Measurements from ENCODE around the gene USHBP1. TPM values are rescaled to one million over a fixed set of nuclear protein-coding genes. Genes with fewer than 3 reads are reported as not detected.
A peak's percentile ranks its signal among the peaks of the same experiment; 100 is the strongest.
"Not testable (repeated sequence)": the region's sequence is repeated elsewhere in the genome, so short reads cannot be mapped to it uniquely, and the experiment has no call there.

The USHBP1 gene
- total RNA-seq, 1 donor from 2014 or later, result 7.6 TPM

- ATAC-seq, result no peak
- intact Hi-C loops (cut with DNase I), result no loop called here
- no peak for DNase-seq (ENCODE audit: missing footprints)
Measured at GRCh38 chr19:17300992-17301619, 36.6 kb upstream of the USHBP1 start.

- no peak for DNase-seq (ENCODE audit: missing footprints)
- intact Hi-C loops (cut with DNase I), result no loop called here
- ATAC-seq, result no peak
Measured at GRCh38 chr19:17296976-17297375, 32.4 kb upstream of the USHBP1 start.

GRCh38 chr19:17296273-17296672, 31.7 kb upstream of the USHBP1 start:
- ATAC-seq (no peak), DNase-seq (ENCODE audit: missing footprints) (no peak)
- intact Hi-C loops (cut with DNase I), result no loop called here

- intact Hi-C loops (cut with DNase I), result not testable (repeated sequence)
Measured at GRCh38 chr19:17295551-17295950, 31.0 kb upstream of the USHBP1 start.

GRCh38 chr19:17294051-17294891, 29.7 kb upstream of the USHBP1 start:
- DNase-seq (ENCODE audit: missing footprints) (no peak), ATAC-seq (no peak)
- intact Hi-C loops (cut with DNase I), result loop anchor here (5.0 kb wide), 1 partner anchor 98 kb away; the partner anchor contains the start of gene CCDC194

More at GRCh38 chr19:17295551-17295950, 31.0 kb upstream of the USHBP1 start:
- not testable (repeated sequence) for ATAC-seq; DNase-seq (ENCODE audit: missing footprints)

GRCh38 chr19:17293605-17294004, 29.1 kb upstream of the USHBP1 start:
- no peak for ATAC-seq
- DNase-seq (ENCODE audit: missing footprints), result no peak
- intact Hi-C loops (cut with DNase I), result loop anchor here (5.0 kb wide), 1 partner anchor 99 kb away; the partner anchor contains the start of gene CCDC194

- ATAC-seq (peak; percentile 93), DNase-seq (ENCODE audit: missing footprints) (peak; percentile 90)
- intact Hi-C loops (cut with DNase I), result loop anchor here (5.0 kb wide), 1 partner anchor 100 kb away; the partner anchor contains the start of gene CCDC194
Measured at GRCh38 chr19:17292301-17293074, 27.9 kb upstream of the USHBP1 start.

- DNase-seq (ENCODE audit: missing footprints), result peak; percentile 91
- no peak for ATAC-seq
- intact Hi-C loops (cut with DNase I), result loop anchor here (10.0 kb wide), 1 partner anchor 515 kb away; no protein-coding TSS in a partner anchor
Measured at GRCh38 chr19:17289489-17289888, 24.9 kb upstream of the USHBP1 start.

- intact Hi-C loops (cut with DNase I), result loop anchor here (10.0 kb wide), 1 partner anchor 512 kb away; no protein-coding TSS in a partner anchor
- no peak for ATAC-seq
- DNase-seq (ENCODE audit: missing footprints), result no peak
Measured at GRCh38 chr19:17286752-17287151, 22.2 kb upstream of the USHBP1 start.

- ATAC-seq (no peak), DNase-seq (ENCODE audit: missing footprints) (no peak)
- intact Hi-C loops (cut with DNase I), result loop anchor here (10.0 kb wide), 1 partner anchor 511 kb away; no protein-coding TSS in a partner anchor
Measured at GRCh38 chr19:17286263-17286662, 21.7 kb upstream of the USHBP1 start.

- ATAC-seq, result no peak
- DNase-seq (ENCODE audit: missing footprints), result peak; percentile 46
- intact Hi-C loops (cut with DNase I), result loop anchor here (10.0 kb wide), 1 partner anchor 511 kb away; no protein-coding TSS in a partner anchor
Measured at GRCh38 chr19:17285415-17286135, 21.0 kb upstream of the USHBP1 start.

GRCh38 chr19:17283504-17283996, 19.0 kb upstream of the USHBP1 start:
- intact Hi-C loops (cut with DNase I), result loop anchor here (2.0 to 10.0 kb wide), 2 partner anchors 79 to 509 kb away; no protein-coding TSS in a partner anchor
- ATAC-seq, result no peak

GRCh38 chr19:17282488-17283125, 18.1 kb upstream of the USHBP1 start:
- DNase-seq (ENCODE audit: missing footprints) (peak; percentile 94), ATAC-seq (peak; percentile 93)
- intact Hi-C loops (cut with DNase I), result loop anchor here (1.0 to 10.0 kb wide), 3 partner anchors 78 to 508 kb away; no protein-coding TSS in a partner anchor

More at GRCh38 chr19:17283504-17283996, 19.0 kb upstream of the USHBP1 start:
- peak; percentile 11 for DNase-seq (ENCODE audit: missing footprints)

- DNase-seq (ENCODE audit: missing footprints) (peak; percentile 76), ATAC-seq (peak; percentile 26)
- intact Hi-C loops (cut with DNase I), result loop anchor here (1.0 to 10.0 kb wide), 4 partner anchors 21 to 507 kb away; no protein-coding TSS in a partner anchor
Measured at GRCh38 chr19:17281391-17282304, 17.1 kb upstream of the USHBP1 start, which contains the start of gene ANKLE1. Gene ANKLE1, plus strand, starts transcription at chr19:17281901. Its CDS starts 20 bp downstream, at chr19:17281921.

GRCh38 chr19:17279436-17279835, 14.9 kb upstream of the USHBP1 start:
- ATAC-seq (no peak), DNase-seq (ENCODE audit: missing footprints) (no peak)
- intact Hi-C loops (cut with DNase I), result no loop called here
